ENCODE data around the gene ALDH2.
"Not testable (repeated sequence)": the region's sequence is repeated elsewhere in the genome, so short reads cannot be mapped to it uniquely, and the experiment has no call there.

The ALDH2 gene

GRCh38 chr12:111812881-111813741, 46.4 kb downstream of the ALDH2 start:
- Histone ChIP-seq H3K9ac (ENCODE audit: low read length in 2 of 2) (no peak overlapping the region), H3K9me3 (ENCODE audit: control insufficient read depth in 2 of 2, low read length in 2 of 2) (no peaks in the 10 kb centered on the region), H3K4me1 (ENCODE audit: control insufficient read depth, insufficient read depth, low read length) (no peaks in the 10 kb centered on the region), H3K36me3 (ENCODE audit: control insufficient read depth in 2 of 2, insufficient read depth in 2 of 2, low read length in 2 of 2) (peaks cover 10 to 20% of the 10 kb centered on the region in 2 donors), H3K4me3 (ENCODE audit: low read length in 2 of 2) (no peak overlapping the region), H3K27me3 (ENCODE audit: control insufficient read depth in 1 of 2, insufficient read depth in 2 of 2, low read length in 2 of 2) (no peaks in the 10 kb centered on the region), H3K27ac (ENCODE audit: low read length) (no peak overlapping the region)

- H3K4me1 ChIP-seq (ENCODE audit: control insufficient read depth, insufficient read depth, low read length): no peaks in the 10 kb centered on the region
- H3K9me3 ChIP-seq (ENCODE audit: control insufficient read depth in 2 of 2, low read length in 2 of 2): no peaks in the 10 kb centered on the region
- peaks cover 0 to 3% of the 10 kb centered on the region in 2 donors for H3K36me3 ChIP-seq (ENCODE audit: control insufficient read depth in 2 of 2, insufficient read depth in 2 of 2, low read length in 2 of 2)
- no peak overlapping the region for H3K4me3 ChIP-seq (ENCODE audit: low read length in 2 of 2)
- no peak overlapping the region for H3K27ac ChIP-seq (ENCODE audit: low read length)
- H3K9ac ChIP-seq (ENCODE audit: low read length in 2 of 2): no peak overlapping the region
- H3K27me3 ChIP-seq (ENCODE audit: control insufficient read depth in 1 of 2, insufficient read depth in 2 of 2, low read length in 2 of 2): no peaks in the 10 kb centered on the region
These were observed 49.4 kb downstream of the ALDH2 start for GRCh38 chr12:111816065-111816615.

- not testable (repeated sequence) for H3K27ac ChIP-seq (ENCODE audit: low read length)
These were observed 50.2 kb downstream of the ALDH2 start for GRCh38 chr12:111816898-111817297.

GRCh38 chr12:111818340-111818739, 51.6 kb downstream of the ALDH2 start:
- Histone ChIP-seq H3K9me3 (ENCODE audit: control insufficient read depth in 2 of 2, low read length in 2 of 2) (no peaks in the 10 kb centered on the region), H3K4me3 (ENCODE audit: low read length in 2 of 2) (no peak overlapping the region), H3K9ac (ENCODE audit: low read length in 2 of 2) (no peak overlapping the region), H3K27me3 (ENCODE audit: control insufficient read depth in 1 of 2, insufficient read depth in 2 of 2, low read length in 2 of 2) (no peaks in the 10 kb centered on the region), H3K36me3 (ENCODE audit: control insufficient read depth in 2 of 2, insufficient read depth in 2 of 2, low read length in 2 of 2) (no peaks in the 10 kb centered on the region), H3K27ac (ENCODE audit: low read length) (no peak overlapping the region), H3K4me1 (ENCODE audit: control insufficient read depth, insufficient read depth, low read length) (no peaks in the 10 kb centered on the region)

More at GRCh38 chr12:111816898-111817297, 50.2 kb downstream of the ALDH2 start:
- H3K4me3 ChIP-seq (ENCODE audit: low read length in 2 of 2); H3K27me3 ChIP-seq (ENCODE audit: control insufficient read depth in 1 of 2, insufficient read depth in 2 of 2, low read length in 2 of 2); H3K9ac ChIP-seq (ENCODE audit: low read length in 2 of 2); H3K4me1 ChIP-seq (ENCODE audit: control insufficient read depth, insufficient read depth, low read length); H3K9me3 ChIP-seq (ENCODE audit: control insufficient read depth in 2 of 2, low read length in 2 of 2); H3K36me3 ChIP-seq (ENCODE audit: control insufficient read depth in 2 of 2, insufficient read depth in 2 of 2, low read length in 2 of 2): not testable (repeated sequence)

- Histone ChIP-seq H3K9me3 (ENCODE audit: control insufficient read depth in 2 of 2, low read length in 2 of 2) (no peaks in the 10 kb centered on the region), H3K27ac (ENCODE audit: low read length) (no peak overlapping the region), H3K27me3 (ENCODE audit: control insufficient read depth in 1 of 2, insufficient read depth in 2 of 2, low read length in 2 of 2) (no peaks in the 10 kb centered on the region), H3K9ac (ENCODE audit: low read length in 2 of 2) (no peak overlapping the region), H3K4me1 (ENCODE audit: control insufficient read depth, insufficient read depth, low read length) (no peaks in the 10 kb centered on the region), H3K36me3 (ENCODE audit: control insufficient read depth in 2 of 2, insufficient read depth in 2 of 2, low read length in 2 of 2) (no peaks in the 10 kb centered on the region), H3K4me3 (ENCODE audit: low read length in 2 of 2) (no peak overlapping the region)
These were observed 52.7 kb downstream of the ALDH2 start for GRCh38 chr12:111819191-111820158.

GRCh38 chr12:111820828-111821227, 54.1 kb downstream of the ALDH2 start:
- not testable (repeated sequence) for H3K4me3 ChIP-seq (ENCODE audit: low read length in 2 of 2); H3K27ac ChIP-seq (ENCODE audit: low read length); H3K27me3 ChIP-seq (ENCODE audit: control insufficient read depth in 1 of 2, insufficient read depth in 2 of 2, low read length in 2 of 2); H3K4me1 ChIP-seq (ENCODE audit: control insufficient read depth, insufficient read depth, low read length); H3K9ac ChIP-seq (ENCODE audit: low read length in 2 of 2); H3K36me3 ChIP-seq (ENCODE audit: control insufficient read depth in 2 of 2, insufficient read depth in 2 of 2, low read length in 2 of 2); H3K9me3 ChIP-seq (ENCODE audit: control insufficient read depth in 2 of 2, low read length in 2 of 2)

GRCh38 chr12:111822886-111823285, 56.2 kb downstream of the ALDH2 start:
- Histone ChIP-seq H3K9me3 (ENCODE audit: control insufficient read depth in 2 of 2, low read length in 2 of 2) (no peaks in the 10 kb centered on the region), H3K36me3 (ENCODE audit: control insufficient read depth in 2 of 2, insufficient read depth in 2 of 2, low read length in 2 of 2) (no peaks in the 10 kb centered on the region), H3K9ac (ENCODE audit: low read length in 2 of 2) (no peak overlapping the region), H3K27ac (ENCODE audit: low read length) (no peak overlapping the region), H3K27me3 (ENCODE audit: control insufficient read depth in 1 of 2, insufficient read depth in 2 of 2, low read length in 2 of 2) (no peaks in the 10 kb centered on the region), H3K4me1 (ENCODE audit: control insufficient read depth, insufficient read depth, low read length) (no peaks in the 10 kb centered on the region), H3K4me3 (ENCODE audit: low read length in 2 of 2) (no peak overlapping the region)

- Histone ChIP-seq H3K4me1 (ENCODE audit: control insufficient read depth, insufficient read depth, low read length) (no peaks in the 10 kb centered on the region), H3K9ac (ENCODE audit: low read length in 2 of 2) (no peak overlapping the region), H3K4me3 (ENCODE audit: low read length in 2 of 2) (no peak overlapping the region), H3K36me3 (ENCODE audit: control insufficient read depth in 2 of 2, insufficient read depth in 2 of 2, low read length in 2 of 2) (no peaks in the 10 kb centered on the region), H3K27ac (ENCODE audit: low read length) (no peak overlapping the region), H3K27me3 (ENCODE audit: control insufficient read depth in 1 of 2, insufficient read depth in 2 of 2, low read length in 2 of 2) (no peaks in the 10 kb centered on the region), H3K9me3 (ENCODE audit: control insufficient read depth in 2 of 2, low read length in 2 of 2) (no peaks in the 10 kb centered on the region)
These were observed 57.2 kb downstream of the ALDH2 start for GRCh38 chr12:111823891-111824290.

- H3K4me1 ChIP-seq (ENCODE audit: control insufficient read depth, insufficient read depth, low read length); H3K36me3 ChIP-seq (ENCODE audit: control insufficient read depth in 2 of 2, insufficient read depth in 2 of 2, low read length in 2 of 2); H3K9ac ChIP-seq (ENCODE audit: low read length in 2 of 2); H3K4me3 ChIP-seq (ENCODE audit: low read length in 2 of 2); H3K27ac ChIP-seq (ENCODE audit: low read length); H3K9me3 ChIP-seq (ENCODE audit: control insufficient read depth in 2 of 2, low read length in 2 of 2); H3K27me3 ChIP-seq (ENCODE audit: control insufficient read depth in 1 of 2, insufficient read depth in 2 of 2, low read length in 2 of 2): not testable (repeated sequence)
These were observed 57.6 kb downstream of the ALDH2 start for GRCh38 chr12:111824312-111824711.

GRCh38 chr12:111825509-111825908, 58.8 kb downstream of the ALDH2 start:
- Histone ChIP-seq H3K4me3 (ENCODE audit: low read length in 2 of 2) (no peak overlapping the region), H3K27me3 (ENCODE audit: control insufficient read depth in 1 of 2, insufficient read depth in 2 of 2, low read length in 2 of 2) (no peaks in the 10 kb centered on the region), H3K9me3 (ENCODE audit: control insufficient read depth in 2 of 2, low read length in 2 of 2) (no peaks in the 10 kb centered on the region), H3K36me3 (ENCODE audit: control insufficient read depth in 2 of 2, insufficient read depth in 2 of 2, low read length in 2 of 2) (no peaks in the 10 kb centered on the region), H3K9ac (ENCODE audit: low read length in 2 of 2) (no peak overlapping the region), H3K27ac (ENCODE audit: low read length) (no peak overlapping the region), H3K4me1 (ENCODE audit: control insufficient read depth, insufficient read depth, low read length) (no peaks in the 10 kb centered on the region)

Data from stomach smooth muscle (tissue), 2 donors.